NCI-H748 (cell line): Measurements from ENCODE around the gene PLSCR2.
"Not testable (repeated sequence)": the region's sequence is repeated elsewhere in the genome, so short reads cannot be mapped to it uniquely, and the experiment has no call there.

ENCODE experiments used
- DNase-seq: peaks from one replicate; lab custom pipeline; 2025; ENCODE audit not compliant: unreplicated experiment; lab: John Stamatoyannopoulos, UW

The PLSCR2 gene, protein sequence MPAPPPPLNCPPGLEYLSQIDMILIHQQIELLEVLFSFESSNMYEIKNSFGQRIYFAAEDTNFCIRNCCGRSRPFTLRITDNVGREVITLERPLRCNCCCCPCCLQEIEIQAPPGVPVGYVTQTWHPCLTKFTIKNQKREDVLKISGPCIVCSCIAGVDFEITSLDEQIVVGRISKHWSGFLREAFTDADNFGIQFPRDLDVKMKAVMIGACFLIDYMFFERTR

DNA sequence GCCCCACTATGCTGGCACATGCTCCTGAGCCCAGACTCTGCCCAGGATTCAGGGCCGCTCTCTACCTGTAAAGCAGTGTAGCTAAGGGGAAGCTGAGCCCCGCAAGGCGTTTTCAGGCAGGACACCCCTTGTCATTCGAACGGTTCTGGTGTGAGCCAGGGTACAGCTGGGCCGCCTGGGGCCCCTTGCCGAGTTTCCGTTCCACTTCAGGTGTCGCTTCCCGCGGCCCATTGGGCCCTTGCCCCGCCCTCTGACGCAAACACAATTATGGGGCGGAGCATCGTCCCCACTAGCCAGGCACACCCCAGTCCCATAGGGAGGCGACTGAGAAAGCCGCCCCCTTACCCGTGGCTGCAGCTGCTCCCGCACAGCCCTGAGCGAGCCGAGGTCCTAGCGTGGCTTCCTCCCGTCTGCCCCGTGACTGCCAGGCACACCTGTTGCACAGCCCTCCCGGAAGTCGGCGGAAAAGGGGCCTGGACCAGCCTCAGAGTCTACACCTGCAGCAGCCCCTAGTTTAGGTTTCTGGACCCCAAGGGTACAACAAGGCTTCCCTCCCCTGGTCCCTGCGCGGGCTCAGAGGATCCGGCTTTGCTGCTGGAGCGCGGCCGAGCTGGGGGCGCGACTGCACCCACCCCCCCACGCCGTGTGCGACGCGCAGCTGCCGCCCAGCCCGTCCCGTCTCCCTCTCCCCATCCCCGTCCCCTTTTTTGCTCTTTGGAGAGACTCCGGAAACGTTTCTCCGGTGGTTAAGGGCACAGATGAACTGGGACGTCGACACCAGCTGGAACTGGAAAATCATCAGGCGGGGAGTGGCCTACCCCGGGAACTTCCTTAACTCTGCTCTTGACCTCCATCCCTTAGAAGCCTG lies at the start of gene PLSCR2:
TSS of gene PLSCR2 (minus strand) at position 412 of the 868 bp plus-strand sequence. CDS start 9,657 bp downstream, outside the sequence.
- DNase-seq = peak; percentile 42

DNA sequence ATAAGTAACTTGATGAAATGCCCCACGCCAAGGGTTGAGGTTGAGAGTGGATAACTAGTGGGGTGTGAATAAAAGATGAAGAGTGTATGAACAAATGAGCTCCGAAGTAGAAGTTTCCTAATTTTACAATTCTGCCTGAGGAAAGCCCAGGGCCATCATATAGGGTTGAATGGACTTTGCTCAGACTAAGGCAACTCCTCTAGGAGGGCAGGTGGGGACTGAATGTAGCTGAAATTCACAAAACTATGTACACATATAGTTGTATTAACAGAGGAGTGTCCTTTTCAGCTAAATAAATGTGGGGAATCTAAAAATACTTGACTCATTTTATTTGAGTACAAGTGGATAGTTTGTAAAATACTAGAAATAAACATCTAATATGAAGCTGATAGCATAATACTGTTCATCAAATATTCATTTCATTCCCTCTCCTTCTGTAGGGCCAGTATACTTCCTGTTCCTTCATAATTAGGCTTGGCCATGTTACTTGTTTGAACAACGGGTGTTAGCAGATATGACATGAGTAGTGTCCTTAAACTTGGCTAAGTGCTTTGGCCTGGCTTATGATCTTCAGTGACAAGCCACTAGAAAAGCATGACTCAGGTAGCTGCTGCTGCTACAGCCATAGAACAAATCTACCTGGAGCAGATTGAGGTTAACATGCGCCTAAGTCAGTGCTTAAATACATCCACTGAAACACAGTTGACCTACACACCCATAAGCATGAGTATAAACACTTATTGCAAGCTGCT lies 48.5 kb upstream of the PLSCR2 start:
- peak; percentile 36 for DNase-seq

DNA sequence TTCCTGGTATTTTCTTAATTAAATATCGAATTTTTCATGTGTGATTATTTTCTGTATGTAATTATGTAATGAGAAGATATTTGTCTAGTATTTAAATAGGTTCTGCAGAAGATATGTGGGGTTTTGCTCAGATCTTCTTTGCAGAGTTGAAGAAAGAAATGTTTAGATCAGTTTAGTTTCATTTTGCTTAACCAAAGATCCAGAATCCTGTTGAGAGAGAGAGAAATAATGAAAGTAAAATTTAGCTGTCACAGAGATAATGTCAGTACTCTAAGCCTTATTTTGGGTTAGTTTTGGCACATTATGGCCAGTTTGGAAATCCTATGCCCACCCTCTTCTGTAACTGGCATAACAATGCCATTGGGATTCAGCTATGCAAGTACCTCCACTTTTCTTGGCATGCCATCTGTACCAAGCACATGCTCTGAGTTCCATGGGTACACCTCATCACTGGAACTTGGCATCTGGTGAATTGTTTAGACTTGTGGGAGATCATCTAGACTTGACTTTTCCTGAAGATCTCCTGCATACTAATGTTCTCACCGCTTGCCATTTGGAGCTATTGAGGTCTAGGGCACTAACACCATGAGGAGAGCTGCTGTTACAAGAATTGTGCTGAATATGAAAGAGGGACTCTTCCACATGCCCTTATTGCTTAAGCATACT lies 44.2 kb upstream of the PLSCR2 start:
- no peak for DNase-seq

DNA sequence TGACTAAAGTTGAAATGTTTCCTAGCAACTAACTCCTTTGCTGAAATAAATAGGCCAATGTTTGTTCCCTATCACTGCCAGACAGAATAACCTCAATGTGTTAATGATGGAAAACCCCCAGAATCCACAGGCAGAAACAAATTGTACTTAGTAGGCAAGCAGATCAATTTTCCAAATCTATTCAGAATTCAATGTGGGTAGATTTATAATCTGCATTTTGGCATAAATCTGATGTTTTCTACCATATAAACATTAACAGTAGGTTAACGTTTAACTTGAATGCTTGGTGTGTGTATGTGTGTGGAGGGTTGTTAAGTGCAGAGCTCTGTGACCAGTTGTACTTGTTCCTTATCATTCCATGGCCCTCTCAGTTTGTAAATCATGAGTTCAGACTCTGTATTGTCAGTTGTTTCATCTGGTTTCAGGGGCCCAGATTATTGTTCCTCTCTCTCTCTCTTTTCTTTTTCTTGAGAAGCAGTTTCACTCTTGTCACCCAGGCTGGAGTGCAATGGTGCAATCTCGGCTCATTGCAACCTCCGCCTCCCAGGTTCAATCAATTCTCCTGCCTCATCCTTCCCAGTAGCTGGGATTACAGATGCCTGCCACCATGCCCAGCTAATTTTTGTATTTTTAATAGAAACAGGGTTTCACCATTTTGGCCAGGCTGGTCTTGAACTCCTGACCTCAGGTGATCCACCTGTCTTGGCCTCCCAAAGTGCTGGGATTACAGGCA lies 42.2 kb upstream of the PLSCR2 start:
- DNase-seq = no peak

DNA sequence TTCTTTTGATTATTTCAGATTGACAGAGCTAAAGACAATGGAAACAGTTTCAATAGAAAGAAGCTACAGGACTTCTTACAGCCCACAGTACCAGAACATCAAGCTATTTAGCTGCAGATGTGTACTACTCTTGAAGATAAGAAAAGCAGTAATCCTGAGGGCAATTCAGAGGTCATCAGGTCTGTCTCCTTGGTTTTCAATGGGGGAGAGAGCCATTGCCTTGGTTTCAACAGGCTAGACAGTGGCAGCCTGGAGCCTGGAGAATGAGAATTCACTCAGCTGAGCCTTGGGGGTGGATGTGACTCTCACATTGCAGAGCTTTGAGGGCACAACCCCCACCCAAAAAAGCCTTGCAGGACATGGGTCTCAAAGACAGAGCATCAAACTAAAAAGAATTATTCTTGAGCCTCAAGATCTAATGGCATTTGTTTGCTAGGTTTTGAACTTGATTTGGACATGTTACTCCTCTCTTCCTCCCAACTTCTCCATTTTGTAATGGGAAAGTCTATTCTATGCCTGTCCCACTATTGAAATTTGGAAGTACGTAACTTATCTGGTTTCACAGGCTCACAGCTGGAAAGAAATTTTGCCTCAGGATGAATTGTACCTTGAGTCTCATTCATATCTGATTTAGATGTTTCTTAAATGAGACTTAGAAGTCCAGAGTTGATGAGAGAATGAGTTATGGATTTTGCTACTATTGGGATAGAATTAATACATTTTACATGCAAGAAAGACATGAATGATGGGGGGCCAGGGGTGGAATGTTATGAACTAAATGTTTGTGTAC lies 38.2 kb upstream of the PLSCR2 start:
- DNase-seq = no peak

DNA sequence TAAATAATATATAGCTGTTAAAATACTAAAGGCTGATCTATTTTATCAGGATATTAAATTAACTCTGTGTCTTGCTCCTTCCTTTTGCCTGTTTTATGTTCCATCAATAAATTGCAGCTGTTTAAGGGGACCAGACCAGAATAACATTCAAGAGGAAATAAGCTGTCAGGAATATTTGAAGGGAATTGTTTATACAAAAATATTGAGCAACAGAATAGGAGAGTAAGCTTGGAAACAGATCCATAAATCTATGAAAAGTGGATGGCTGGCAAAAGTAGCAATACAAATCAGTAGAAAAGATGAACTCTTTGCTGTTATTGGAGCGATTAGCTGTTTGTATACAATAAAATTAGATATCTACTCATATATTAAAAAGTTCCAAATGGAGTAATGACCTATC lies 36.2 kb upstream of the PLSCR2 start:
- DNase-seq = no peak

DNA sequence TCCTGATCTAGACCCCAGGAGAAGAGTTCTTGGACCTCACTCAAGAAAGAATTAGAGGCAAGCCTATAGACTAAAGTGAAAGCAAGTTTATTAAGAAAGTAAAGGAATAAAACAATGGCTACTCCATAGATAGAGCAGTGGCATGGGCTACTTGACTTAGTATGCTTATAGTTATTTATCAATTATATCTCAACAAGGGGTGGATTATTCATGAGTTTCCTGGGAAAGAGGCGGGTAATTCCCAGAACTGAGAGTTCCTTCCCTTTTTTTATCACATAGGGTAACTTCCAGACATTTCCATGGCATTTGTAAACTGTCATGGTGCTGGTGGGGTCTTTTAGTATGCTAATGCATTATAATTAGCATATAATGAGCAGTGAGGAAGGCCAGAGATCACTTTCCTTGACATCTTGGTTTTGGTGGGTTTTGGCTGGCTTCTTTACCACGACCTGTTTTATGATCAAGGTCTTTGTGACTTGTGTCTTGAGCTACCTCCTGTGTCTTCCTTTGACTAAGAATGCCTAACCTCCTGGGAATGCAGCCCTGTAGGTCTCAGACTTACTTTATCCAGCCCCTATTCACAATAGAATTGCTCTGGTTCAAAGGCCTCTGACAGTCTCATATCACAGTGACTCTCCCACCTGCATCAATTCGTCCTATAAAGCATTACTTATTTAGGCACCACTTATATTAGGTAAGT lies 35.3 kb upstream of the PLSCR2 start:
- DNase-seq = no peak

DNA sequence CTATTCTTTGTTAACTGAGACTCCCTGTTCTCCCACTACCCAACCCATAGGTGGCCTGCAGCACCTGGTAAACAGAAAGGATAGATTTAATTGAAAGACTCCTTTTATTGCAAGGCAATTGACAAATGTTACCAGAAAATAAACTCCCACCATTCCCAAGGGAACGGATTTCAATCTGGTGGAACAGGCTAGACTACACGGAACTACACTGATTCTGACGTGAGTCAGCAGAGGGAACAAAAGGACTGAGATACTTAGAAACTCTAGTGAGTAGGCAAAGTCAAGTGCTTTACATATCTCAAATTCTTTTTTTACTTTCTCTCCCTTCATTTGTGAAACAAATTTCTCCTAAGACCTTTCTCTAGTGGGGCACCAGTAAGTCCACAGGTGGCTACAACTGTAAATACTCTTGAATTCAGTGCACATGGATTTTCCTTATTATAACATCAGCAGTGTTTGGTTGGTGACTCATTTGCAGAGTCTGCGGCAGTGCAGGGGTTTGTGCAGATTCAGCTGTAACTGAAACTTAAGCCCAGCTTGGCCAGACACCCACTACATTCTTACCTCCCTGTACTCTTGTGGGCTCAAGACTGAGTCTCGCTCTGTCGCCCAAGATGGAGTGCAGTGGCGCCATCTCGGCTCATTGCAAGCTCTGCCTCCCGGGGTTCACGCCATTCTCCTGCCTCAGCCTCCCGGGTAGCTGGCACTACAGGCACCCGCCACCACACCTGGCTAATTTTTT lies 34.3 kb upstream of the PLSCR2 start:
- DNase-seq = peak; percentile 77

DNA sequence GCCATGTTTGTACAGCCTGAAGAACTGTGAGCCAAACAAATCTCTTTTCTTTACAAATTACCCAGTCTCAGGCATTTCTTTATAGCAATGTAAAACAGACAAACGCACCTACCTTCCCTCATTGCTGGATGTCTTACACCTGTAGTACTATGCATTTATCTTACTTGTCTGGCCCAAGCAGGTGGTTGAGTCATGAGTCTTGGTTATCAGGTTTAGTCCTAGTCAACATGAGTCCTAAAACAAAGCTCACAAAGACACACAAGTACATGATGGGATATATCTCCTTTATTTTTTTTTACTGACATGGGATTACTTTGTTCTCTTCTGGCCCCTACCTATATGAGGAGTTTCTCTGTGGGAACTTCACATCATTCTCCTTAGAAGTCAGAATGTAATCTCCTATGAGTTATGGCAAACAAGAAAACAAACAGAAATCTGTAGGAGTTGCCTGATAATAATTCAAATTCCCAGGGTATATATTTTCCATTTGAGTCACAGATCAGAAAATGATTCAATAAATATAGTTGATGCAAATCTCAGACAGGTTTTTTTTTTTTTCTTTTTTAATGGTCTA lies 33.6 kb upstream of the PLSCR2 start:
- no peak for DNase-seq

DNA sequence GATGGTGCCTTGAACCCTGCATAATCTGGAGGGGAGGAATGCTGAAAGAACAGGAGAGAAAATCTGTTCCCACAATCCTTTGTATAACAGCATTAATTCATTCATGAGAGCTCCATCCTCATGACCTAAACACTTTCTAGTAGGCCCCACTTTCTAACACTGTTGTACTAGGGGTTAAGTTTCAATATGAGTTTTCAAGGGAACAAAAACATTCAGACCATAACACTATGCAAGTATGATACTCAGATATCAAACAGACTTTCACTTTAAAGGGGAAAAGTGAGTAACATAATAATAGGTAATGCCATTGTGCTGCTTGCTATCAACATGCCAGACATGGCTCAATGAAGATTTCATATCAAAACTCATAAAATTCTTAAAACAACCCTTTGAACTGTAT lies 32.4 kb upstream of the PLSCR2 start:
- DNase-seq = no peak

DNA sequence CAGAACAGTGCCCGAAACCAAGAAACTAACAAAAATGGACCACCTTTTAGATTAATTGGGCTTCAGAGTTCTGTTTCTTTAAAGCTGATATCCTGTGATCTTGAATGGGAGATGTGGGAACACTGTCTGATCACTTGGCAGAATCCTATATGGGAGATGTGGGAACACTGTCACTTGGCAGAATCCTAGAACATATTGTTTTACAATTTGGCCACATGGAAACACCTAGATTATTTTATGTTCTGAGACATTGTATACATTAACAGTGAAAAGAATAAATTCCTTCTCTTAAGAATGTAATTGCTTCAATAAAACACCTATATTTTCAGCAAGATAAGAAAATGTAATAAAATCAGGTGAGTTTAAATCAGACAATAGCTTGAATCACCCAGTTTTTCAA lies 30.3 kb upstream of the PLSCR2 start:
- no peak for DNase-seq

DNA sequence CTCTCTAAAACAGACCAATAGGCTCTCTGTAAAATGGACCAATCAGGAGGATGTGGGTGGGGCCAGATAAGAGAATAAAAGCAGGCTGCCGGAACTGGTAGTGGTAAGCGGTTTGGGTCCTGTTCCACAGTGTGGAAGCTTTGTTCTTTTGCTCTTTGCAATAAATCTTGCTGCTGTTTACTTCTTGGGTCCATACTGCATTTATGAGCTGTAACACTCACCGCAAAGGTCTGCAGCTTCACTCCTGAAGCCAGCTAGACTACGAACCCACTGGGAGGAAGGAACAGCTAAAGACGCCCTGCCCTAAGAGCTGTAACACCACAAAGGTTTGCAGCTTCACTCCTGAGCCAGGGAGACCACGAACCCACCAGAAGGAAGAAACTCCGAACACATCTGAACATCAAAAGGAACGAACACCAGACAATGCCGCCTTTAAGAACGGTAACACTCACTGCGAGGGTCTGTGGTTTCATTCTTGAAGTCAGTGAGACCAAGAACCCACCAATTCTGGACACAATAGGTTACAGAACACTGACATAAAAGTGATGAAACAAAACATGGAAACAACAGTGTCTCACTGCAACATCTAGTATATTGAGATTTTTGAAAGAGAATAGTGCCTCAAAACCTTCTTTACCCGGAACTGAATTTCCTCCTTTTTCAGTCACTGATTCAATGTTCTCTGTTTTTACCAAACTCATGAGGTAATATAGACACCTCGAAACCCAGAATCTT lies 28.8 kb upstream of the PLSCR2 start:
- no peak for DNase-seq

DNA sequence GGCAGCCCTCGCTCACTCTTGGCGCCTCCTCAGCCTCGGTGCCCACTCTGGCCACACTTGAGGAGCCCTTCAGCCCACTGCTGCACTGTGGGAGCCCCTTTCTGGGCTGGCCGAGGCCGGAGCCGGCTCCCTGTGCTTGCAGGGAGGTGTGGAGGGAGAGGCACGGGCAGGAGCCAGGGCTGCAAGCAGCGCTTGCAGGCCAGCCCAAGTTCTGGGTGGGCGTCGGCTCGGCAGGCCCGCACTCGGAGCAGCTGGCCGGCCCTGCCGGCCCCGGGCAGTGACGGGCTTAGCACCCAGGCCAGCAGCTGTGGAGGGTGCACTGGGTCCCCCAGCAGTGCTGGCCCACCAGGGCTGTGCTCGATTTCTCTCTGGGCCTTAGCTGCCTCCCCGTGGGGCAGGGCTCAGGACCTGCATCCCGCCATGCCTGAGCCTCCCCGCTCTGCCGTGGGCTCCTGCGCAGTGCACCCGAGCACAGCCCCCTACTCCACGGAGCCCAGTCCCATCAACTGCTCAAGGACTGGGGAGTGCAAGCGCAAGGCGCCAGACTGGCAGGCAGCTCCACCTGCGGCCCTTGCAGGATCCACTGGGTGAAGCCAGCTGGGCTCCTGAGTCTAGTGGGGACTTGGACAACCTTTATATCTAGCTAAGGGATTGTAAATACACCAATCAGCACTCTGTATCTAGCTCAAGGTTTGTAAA lies 27.9 kb upstream of the PLSCR2 start:
- DNase-seq = not testable (repeated sequence)

DNA sequence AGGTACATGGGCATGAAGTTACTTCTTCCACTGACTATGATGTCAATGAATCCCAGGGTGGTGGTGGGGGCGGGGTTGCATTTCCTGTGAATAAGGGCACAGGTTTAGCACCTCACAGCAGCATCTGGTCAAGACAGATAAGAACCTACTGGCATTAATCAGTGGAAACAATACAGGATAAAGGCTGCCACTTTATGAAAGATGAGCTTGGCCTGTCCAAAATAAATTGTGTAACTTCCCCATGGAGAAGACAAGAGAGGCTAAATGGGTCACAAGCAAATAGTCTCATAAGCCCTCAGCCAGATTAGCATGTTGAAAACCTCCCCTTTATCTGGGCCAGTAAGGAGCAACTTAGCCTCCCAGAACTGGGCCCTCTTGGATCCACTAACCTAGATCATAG lies 27.4 kb upstream of the PLSCR2 start:
- DNase-seq = no peak

DNA sequence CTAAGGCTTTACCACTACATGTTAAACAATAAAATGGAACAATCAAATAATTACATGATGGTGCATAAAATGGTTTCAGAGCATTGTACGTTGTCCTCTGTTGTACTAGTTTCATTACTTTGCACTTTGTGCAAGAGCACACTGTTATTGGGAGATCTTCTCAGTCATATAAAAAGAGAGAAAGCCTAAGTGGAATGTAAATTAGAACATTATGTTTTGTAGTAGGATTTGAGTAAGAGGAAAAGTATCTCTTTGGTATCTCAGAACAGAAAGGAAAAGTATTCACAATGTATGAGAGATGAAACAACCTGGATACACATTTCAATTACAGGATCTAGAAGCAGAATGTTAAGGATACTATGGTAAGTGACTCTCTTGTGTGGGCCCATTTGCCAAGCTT lies 26.9 kb upstream of the PLSCR2 start:
- no peak for DNase-seq

DNA sequence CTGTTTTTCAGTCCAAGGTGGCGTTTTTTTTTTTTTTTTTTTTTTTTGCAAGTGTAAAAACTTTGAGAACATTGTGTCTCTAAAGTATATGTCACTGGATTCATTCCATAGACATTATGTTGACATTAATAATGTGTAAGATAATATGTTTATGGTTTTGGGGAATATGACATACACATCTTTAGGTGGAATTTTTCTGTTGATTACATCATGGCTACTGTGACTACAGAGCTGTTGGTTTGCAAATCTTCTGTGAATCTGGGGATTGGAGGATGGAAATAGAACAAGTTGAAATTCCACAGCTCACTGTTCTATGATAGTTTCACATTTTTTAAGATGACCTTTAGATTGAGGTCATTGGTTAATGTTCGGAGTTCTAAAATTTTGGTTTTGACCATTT lies 24.4 kb upstream of the PLSCR2 start:
- DNase-seq = no peak

DNA sequence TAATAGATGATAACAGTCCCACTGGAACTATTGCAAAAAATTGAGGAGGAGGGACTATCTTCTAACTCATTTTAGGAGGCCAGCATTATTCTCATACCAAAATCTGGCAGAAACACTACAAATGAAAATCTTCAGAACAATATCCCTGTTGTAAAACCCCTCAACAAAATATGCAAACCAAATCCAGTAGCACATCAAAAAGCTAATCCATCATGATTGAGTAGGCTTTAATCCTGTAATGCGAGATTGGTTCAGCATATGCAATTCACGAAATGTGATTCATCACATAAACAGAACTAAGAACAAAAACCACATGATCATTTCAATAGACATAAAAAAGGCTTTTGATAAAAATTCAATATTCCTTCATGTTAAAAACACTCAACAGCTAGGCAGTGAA lies 23.9 kb upstream of the PLSCR2 start:
- DNase-seq = no peak
